GM18868 (cell line): ENCODE data around the gene SYNDIG1.

Experiments
- ATAC-seq: cut with Tn5 transposase; IDR thresholded peaks from one replicate; pipeline ENCODE4 v1.9.1; 2021; ENCODE audit warnings: mild to moderate bottlenecking, moderate library complexity; ENCODE audit not compliant: unreplicated experiment

SYNDIG1 gene

DNA sequence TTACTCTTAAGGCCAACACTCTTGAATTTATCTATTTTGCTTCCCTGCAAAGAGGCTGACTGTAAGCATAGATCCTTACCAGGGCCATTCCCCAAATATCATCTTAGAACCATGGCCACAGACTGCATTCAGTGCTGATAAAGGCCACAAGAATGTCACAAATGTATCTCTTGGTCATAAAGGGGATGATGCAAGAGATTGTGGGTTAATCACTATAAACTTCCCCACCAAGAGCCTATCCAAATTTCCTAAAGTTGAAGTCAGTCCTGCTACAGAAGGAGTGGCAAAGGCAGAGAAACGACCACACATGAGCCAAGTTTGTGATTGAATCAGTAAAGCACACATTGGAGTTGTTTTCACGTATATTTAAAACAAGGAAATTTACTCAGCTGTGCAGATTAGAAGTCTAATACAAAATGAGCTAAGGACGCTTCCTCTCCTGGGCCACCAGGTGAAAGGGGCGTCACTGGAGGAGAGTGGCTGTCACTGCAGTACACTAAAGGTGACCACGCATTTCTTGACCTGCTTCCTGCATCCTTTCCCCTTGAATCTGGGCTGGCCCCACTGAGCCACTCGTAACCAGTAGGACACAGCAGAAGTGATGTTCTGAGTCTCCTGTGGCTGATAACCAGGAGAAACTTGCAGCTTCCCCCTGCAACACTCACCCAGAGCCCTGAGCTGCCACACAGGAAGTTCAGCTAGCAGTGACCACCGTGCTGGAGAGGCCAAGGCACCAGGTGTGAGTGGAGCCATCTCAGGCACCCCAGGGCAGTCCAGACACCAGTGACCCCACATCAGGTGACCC is 181.9 kb downstream of the SYNDIG1 start:
- ATAC-seq, result no peak

DNA sequence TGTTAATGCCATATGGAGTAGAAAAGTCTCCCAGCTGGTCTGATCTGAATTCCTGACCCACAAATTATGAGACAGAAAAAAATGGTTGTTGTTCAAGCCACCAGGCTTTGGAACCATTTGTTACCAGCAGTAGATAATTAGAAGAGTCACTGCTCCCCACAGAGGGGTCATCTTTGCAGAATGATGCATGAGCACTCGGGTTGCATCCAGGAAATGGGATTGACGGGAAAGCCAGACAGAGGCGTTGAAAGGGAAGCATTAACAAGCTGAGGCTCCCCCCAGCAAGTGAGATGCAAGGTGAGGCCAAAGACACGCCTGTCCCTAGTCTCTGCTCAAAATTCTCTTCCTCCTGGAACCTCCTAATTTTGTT is 182.5 kb downstream of the SYNDIG1 start:
- ATAC-seq, result no peak

DNA sequence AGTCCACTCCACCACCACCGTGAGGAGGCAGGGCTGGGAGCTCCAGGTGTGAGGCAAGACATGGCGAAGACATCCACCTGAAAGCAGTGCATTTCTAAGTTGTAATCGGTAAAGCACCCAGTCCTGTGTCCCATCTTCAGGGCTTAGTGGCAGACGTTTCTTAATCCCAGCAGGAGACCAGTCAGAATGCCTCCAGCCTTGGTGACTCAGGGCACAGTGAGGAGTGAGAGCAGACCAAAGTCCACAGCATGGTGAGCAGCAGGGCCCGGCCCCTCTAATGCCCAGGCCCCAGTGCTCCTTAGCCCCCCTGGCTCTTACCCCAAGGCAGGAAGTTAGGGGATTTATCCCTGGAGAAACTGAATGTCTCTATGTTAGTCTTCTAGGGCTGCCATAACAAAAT is 183.9 kb downstream of the SYNDIG1 start:
- no peak for ATAC-seq

- ATAC-seq, result no peak
Measured at GRCh38 chr20:24654425-24654824, 185.0 kb downstream of the SYNDIG1 start.

GRCh38 chr20:24656391-24656790 is 187.0 kb downstream of the SYNDIG1 start:
- ATAC-seq, result no peak

- no peak for ATAC-seq
Measured at GRCh38 chr20:24657196-24657595, 187.8 kb downstream of the SYNDIG1 start.

DNA sequence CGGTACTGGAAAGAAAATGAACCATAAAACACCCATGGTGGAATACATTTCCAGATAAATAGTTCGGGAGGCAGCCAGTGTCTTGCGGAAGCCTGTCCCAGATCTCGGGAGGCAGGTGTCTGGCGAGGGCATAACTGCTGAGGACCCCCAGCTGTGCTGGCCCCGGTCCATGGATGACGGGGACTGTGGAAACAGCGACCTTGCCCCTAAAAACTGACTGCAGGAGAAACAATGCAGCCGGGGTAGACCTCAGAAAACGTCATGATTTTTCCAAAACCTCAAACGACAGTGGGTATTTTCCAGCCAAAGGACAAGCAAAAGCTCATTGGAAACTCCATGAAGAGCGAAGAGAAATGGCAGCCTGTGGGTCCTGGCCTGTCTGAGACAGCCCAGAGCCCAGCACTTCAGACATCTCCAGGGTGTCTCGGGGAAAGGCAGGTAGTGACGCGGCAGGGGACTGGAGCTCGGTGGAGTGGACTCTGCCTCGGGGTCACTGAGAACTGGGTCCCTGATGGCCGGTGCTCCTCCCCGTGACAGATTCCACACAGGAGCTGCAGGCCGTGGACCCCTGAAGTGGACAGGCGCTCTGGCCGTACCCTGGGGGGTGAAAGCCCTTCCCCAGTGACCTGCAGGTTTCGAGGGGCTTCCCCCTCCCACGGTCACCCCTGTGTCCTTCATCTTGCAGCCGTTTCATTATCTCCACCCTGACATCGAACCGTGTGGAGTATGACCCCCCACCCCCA is 188.6 kb downstream of the SYNDIG1 start:
- no peak for ATAC-seq

- ATAC-seq, result no peak
Measured at GRCh38 chr20:24658920-24659660, 189.7 kb downstream of the SYNDIG1 start.

- ATAC-seq, result no peak
Measured at GRCh38 chr20:24659835-24660234, 190.4 kb downstream of the SYNDIG1 start.

GRCh38 chr20:24660651-24661050 is 191.2 kb downstream of the SYNDIG1 start:
- ATAC-seq, result no peak

DNA sequence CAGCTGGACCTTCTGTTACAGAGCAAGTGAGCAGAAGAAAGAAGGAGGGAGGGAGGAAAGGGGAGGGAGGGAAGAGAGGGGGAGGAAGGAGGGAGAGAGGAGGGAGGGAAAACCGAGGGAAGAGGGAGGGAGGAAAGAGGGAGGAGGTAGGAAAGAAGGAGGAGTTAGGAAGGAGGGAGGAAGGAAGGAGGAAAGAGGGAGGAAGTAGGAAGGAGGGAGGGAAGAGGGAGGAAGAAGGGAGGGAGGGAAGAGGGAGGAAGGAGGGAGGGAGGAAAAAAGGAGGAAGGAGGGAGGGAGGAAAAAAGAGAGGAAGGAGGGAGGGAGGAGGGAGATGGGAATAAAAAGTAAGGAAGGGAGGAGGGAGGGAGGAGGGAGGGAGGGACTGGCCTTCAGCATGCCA is 191.8 kb downstream of the SYNDIG1 start:
- ATAC-seq, result no peak

GRCh38 chr20:24662322-24662721 is 192.9 kb downstream of the SYNDIG1 start:
- ATAC-seq, result no peak

- ATAC-seq, result no peak
Measured at GRCh38 chr20:24662752-24663365, 193.4 kb downstream of the SYNDIG1 start.

DNA sequence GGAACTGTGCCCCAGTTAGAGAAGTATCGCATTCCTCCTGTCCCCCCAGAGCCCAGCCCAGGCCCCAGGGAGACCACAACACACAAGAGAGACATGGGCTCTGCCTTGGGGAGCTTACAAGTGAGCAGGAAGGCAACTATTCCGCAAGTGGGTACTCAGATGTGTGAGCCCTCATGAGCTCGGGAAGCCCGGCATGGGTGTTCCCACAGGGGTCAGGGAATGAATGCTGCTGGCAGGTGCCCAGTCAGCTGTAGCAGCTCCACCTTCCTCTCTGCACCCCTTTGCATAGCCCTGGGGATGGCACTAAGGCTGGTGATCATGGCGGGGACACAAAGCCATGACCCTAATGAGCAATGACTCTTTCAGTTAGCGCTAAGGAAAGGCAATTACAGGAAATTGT is 194.1 kb downstream of the SYNDIG1 start:
- no peak for ATAC-seq

- no peak for ATAC-seq
Measured at GRCh38 chr20:24664266-24664986, 195.0 kb downstream of the SYNDIG1 start.

- no peak for ATAC-seq
Measured at GRCh38 chr20:24665196-24665595, 195.8 kb downstream of the SYNDIG1 start.

- ATAC-seq, result no peak
Measured at GRCh38 chr20:24665741-24666191, 196.3 kb downstream of the SYNDIG1 start.

- ATAC-seq, result no peak
Measured at GRCh38 chr20:24667689-24668383, 198.4 kb downstream of the SYNDIG1 start.

- no peak for ATAC-seq
Measured at GRCh38 chr20:24668384-24668702, 198.9 kb downstream of the SYNDIG1 start.

- no peak for ATAC-seq
Measured at GRCh38 chr20:24668791-24669190, 199.4 kb downstream of the SYNDIG1 start.
